ENCODE measurements around the gene BLOC1S6. TPM values are rescaled to one million over a fixed set of nuclear protein-coding genes. Genes with fewer than 3 reads are reported as not detected.

BLOC1S6 gene
- total and polyA plus RNA-seq, 2 of the 13 experiments (the other 11 are each of a cell fraction or from before 2014, with no cell fraction given): 11.8 to 44.3 TPM

DNA sequence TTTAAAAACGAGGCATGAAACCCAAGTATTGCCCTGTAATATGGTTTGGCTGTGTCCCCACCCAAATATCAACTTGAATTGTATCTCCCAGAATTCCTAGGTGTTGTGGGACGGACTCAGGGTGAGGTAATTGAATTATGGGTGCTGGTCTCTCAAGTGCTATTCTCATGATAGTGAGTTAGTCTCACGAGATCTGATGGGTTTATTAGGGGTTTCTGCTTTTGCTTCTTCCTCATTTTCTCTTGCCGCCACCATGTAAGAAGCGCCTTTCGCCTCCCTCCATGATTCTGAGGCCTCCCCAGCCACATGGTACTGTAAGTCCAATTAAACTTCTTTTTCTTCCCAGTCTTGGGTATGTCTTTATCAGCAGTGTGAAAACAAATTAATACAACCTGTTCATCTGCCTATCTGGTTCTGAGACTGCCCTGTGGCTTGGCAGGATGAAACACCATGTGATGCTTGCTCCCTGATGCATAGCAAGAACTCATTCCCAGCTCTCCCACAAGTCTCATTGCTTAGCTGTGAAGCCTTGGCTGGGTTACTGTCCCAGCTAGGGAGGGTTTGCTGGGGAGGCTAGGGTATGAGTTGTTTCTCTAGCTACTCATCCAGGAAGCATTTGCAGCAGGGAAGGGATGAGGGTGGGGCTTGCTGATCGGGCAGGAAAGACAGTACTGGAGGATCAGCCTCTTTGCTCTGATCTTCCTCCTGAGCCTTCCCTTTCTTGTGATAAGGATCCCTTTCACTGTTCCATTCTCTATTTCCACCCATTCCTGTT lies 43.9 kb downstream of the BLOC1S6 start:
- H4K20me1 ChIP-seq (ENCODE audit: insufficient read depth, low read length): no peaks in the 10 kb centered on the region
- WGBS (ENCODE audit: low lambda C conversion rate): 56% methylated on average over 7 of the region's 7 CpGs
- TF ChIP-seq SMARCE1 (IDR thresholded peaks at IDR 0.05; ENCODE audit: borderline replicate concordance) (no peak), ZNF124 (CRISPR knock-in tag; IDR thresholded peaks at IDR 0.05) (no peak), CCAR2 (optimal IDR thresholded peaks at IDR 0.05; ENCODE audit: low read depth, low read length) (no peak), ZIK1 (CRISPR knock-in tag; IDR thresholded peaks at IDR 0.05; ENCODE audit: borderline replicate concordance, low read depth) (no peak), TBX3 (IDR thresholded peaks at IDR 0.05; ENCODE audit: borderline replicate concordance) (no peak)
- DNase-seq (ENCODE audit: low spot score): no peak
- no peak overlapping the region for H3K27ac ChIP-seq (ENCODE audit: extremely low read length, insufficient read depth, low read length)
- no peaks in the 10 kb centered on the region; a peak in 1 of 5 replicates for H3K27me3 ChIP-seq (ENCODE audit: control insufficient read depth in 1 of 2, insufficient read depth in 2 of 2, low read length in 2 of 2)
- H2AFZ ChIP-seq (ENCODE audit: low read length): peak overlapping the region; percentile 67
- no peaks in the 10 kb centered on the region; the same call in 1 of the 2 replicates for H3K4me1 ChIP-seq (ENCODE audit: insufficient read depth, low read length)
- H3K36me3 ChIP-seq (replicated peaks in 1 of 2; ENCODE audit: control insufficient read depth in 1 of 2, insufficient read depth in 2 of 2, low read length in 2 of 2): no peaks in the 10 kb centered on the region
- ChIA-PET POLR2A (interaction anchor here (1.4 kb wide), 1 partner anchor 44 kb away, joined by 4 read pairs; the partner anchor contains the start of gene BLOC1S6), CTCF (ENCODE audit: low intra/inter-chr PET ratio, low total read pairs) (no interaction called here)
- FAIRE-seq: no peak
- H3K79me2 ChIP-seq (ENCODE audit: insufficient read depth, low read length): no peaks in the 10 kb centered on the region
- in situ Hi-C loops (cut with HindIII; ENCODE audit: extremely low pct_ligation_motif_present, low pct_unique_long_range_greater_than_20kb) (no loop called here), intact Hi-C loops (cut with micrococcal nuclease; ENCODE audit: unreplicated experiment) (loop anchor here (10.0 kb wide), 1 partner anchor 46 kb away; the partner anchor contains the start of gene BLOC1S6)
- H3K4me3 ChIP-seq (replicated peaks in 1 of 3; ENCODE audit: insufficient read depth in 1 of 3, low read depth in 2 of 3, low read length in 3 of 3): no peak overlapping the region
- no TSS peak for BruUV-seq (replicated peaks)
- peak overlapping the region; percentile 41 for H3K4me2 ChIP-seq (ENCODE audit: low read depth, low read length)
- no peak overlapping the region for H3K9ac ChIP-seq (ENCODE audit: insufficient read depth, low read depth, low read length)
- H3K9me3 ChIP-seq (ENCODE audit: low read length): no peaks in the 10 kb centered on the region
- no peak for ATAC-seq

- Histone ChIP-seq H3K4me2 (ENCODE audit: low read depth, low read length) (peak overlapping the region; percentile 41), H3K9me3 (ENCODE audit: low read length) (no peaks in the 10 kb centered on the region), H3K79me2 (ENCODE audit: insufficient read depth, low read length) (no peaks in the 10 kb centered on the region), H3K27ac (ENCODE audit: extremely low read length, insufficient read depth, low read length) (no peak overlapping the region), H3K36me3 (replicated peaks in 1 of 2; ENCODE audit: control insufficient read depth in 1 of 2, insufficient read depth in 2 of 2, low read length in 2 of 2) (no peaks in the 10 kb centered on the region), H4K20me1 (ENCODE audit: insufficient read depth, low read length) (no peaks in the 10 kb centered on the region), H3K4me1 (ENCODE audit: insufficient read depth, low read length) (peaks cover 6% of the 10 kb centered on the region), H3K27me3 (ENCODE audit: control insufficient read depth in 1 of 2, insufficient read depth in 2 of 2, low read length in 2 of 2) (no peaks in the 10 kb centered on the region; a peak in 1 of 5 replicates), H3K4me3 (replicated peaks in 1 of 3; ENCODE audit: insufficient read depth in 1 of 3, low read depth in 2 of 3, low read length in 3 of 3) (no peak overlapping the region), H3K9ac (ENCODE audit: insufficient read depth, low read depth, low read length) (no peak overlapping the region), H2AFZ (ENCODE audit: low read length) (peak overlapping the region; percentile 67)
- intact Hi-C loops (cut with micrococcal nuclease; ENCODE audit: unreplicated experiment) (loop anchor here (10.0 kb wide), 1 partner anchor 47 kb away; the partner anchor contains the start of gene BLOC1S6), in situ Hi-C loops (cut with HindIII; ENCODE audit: extremely low pct_ligation_motif_present, low pct_unique_long_range_greater_than_20kb) (no loop called here)
- ChIA-PET CTCF (ENCODE audit: low intra/inter-chr PET ratio, low total read pairs) (no interaction called here), POLR2A (interaction anchor here (1.4 kb wide), 1 partner anchor 45 kb away, joined by 4 read pairs; the partner anchor contains the start of gene BLOC1S6)
- ATAC-seq (no peak), DNase-seq (ENCODE audit: low spot score) (no peak), FAIRE-seq (no peak)
- TF ChIP-seq SP2 (CRISPR knock-in tag; IDR thresholded peaks at IDR 0.05): no peak
- TF ChIP-seq SMARCE1 (IDR thresholded peaks at IDR 0.05; ENCODE audit: borderline replicate concordance): no peak
- no peak for TF ChIP-seq TFE3 (CRISPR knock-in tag; IDR thresholded peaks at IDR 0.05)
- TF ChIP-seq RXRA (CRISPR knock-in tag; IDR thresholded peaks at IDR 0.05): no peak
- BruUV-seq (replicated peaks): no TSS peak
- WGBS (ENCODE audit: low lambda C conversion rate): 40% methylated on average over 2 of the region's 2 CpGs
These were observed 44.6 kb downstream of the BLOC1S6 start for GRCh38 chr15:45631776-45632175.

All from HepG2 (cell line).